H1 (cell line): ENCODE data around the gene KLHDC7B. TPM values are rescaled to one million over a fixed set of nuclear protein-coding genes. Genes with fewer than 3 reads are reported as not detected.
A peak's percentile ranks its signal among the peaks of the same experiment; 100 is the strongest.

Source experiments
- CTCF ChIA-PET: fragments of 300-600 bp; sonication (Branson Sonifier 250); formaldehyde crosslinking; loops from one replicate; lab custom pipeline; 2021; ENCODE audit not compliant: partially characterized antibody; lab: Charles Lee
- POLR2A ChIA-PET: fragments of 300-600 bp; sonication (Branson Sonifier 250); formaldehyde crosslinking; loops from one replicate; lab custom pipeline; 2021; ENCODE audit warnings: inconsistent platforms; ENCODE audit not compliant: partially characterized antibody; lab: Charles Lee
- DNase-seq, 2 experiments: peaks; one replicate each; pipeline versions ENCODE4 v3.0.0 to v3.0.0-alpha.2; 2010 to 2022; ENCODE audit warnings: low spot score in 2 of 2, low read depth in 1 of 2, mixed read lengths in 1 of 2
- FAIRE-seq: peaks from 2 replicates; lab custom pipeline; 2011; peaks lifted over from hg19 to GRCh38; lab: Jason Lieb, UNC
- H2AFZ ChIP-seq: 2 replicates; pipeline ENCODE4 v1.8.1; 2012; ENCODE audit warnings: low read length, inconsistent platforms
- H2AK5ac ChIP-seq: 2 replicates; pipeline ENCODE4 v1.6.1; 2013; ENCODE audit warnings: low read depth, low read length
- H2BK120ac ChIP-seq: replicated peaks from 2 replicates; pipeline ENCODE3; 2013; ENCODE audit warnings: low read depth, low read length, inconsistent platforms
- H2BK12ac ChIP-seq: 2 replicates; pipeline ENCODE4 v1.6.1; 2013; ENCODE audit warnings: low read depth, low read length
- H2BK15ac ChIP-seq: 2 replicates; pipeline ENCODE4 v1.6.1; 2013; ENCODE audit warnings: low read length
- H2BK20ac ChIP-seq: 2 replicates; pipeline ENCODE4 v1.6.1; 2013; ENCODE audit warnings: low read length
- H2BK5ac ChIP-seq: 2 replicates; pipeline ENCODE4 v1.6.1; 2013; ENCODE audit warnings: low read depth, low read length
- H3K14ac ChIP-seq: 2 replicates; pipeline ENCODE4 v1.6.1; 2013; ENCODE audit warnings: inconsistent platforms; ENCODE audit not compliant: insufficient read length
- H3K18ac ChIP-seq: 2 replicates; pipeline ENCODE4 v1.6.1; 2013; ENCODE audit warnings: low read length; ENCODE audit errors: extremely low read depth
- H3K23ac ChIP-seq: 2 replicates; pipeline ENCODE4 v1.6.1; 2013; ENCODE audit warnings: inconsistent platforms; ENCODE audit not compliant: insufficient read length
- H3K23me2 ChIP-seq: 2 replicates; pipeline ENCODE4 v1.6.1; 2013; ENCODE audit warnings: low read depth, low read length
- H3K27ac ChIP-seq: 2 replicates; pipeline ENCODE4 v1.6.1; 2011; ENCODE audit warnings: low read depth, low read length, inconsistent platforms
- H3K27me3 ChIP-seq, 4 experiments: replicated peaks in 1 of 4; 1 replicate in 1 of 4; 2 replicates in 3 of 4; pipeline versions ENCODE4 v1.6.1 to v1.8.1; 2011 to 2013; ENCODE audit warnings: low read length in 3 of 4, mild to moderate bottlenecking in 3 of 4, inconsistent platforms in 2 of 4, mixed read lengths in 2 of 4, moderate library complexity in 1 of 4; ENCODE audit not compliant: control insufficient read depth in 3 of 4, insufficient read depth in 3 of 4; ENCODE audit errors: extremely low read depth in 1 of 4
- H3K36me3 ChIP-seq, 4 experiments: 2 replicates each; pipeline versions ENCODE4 v1.6.1 to v1.8.1; 2011 to 2013; ENCODE audit warnings: mild to moderate bottlenecking in 4 of 4, low read length in 3 of 4, moderate library complexity in 2 of 4, control low read depth in 1 of 4, inconsistent platforms in 1 of 4; ENCODE audit not compliant: insufficient read depth in 4 of 4, control insufficient read depth in 2 of 4
- H3K4ac ChIP-seq: replicated peaks from 2 replicates; pipeline ENCODE3; 2013; ENCODE audit warnings: low read length, low read depth, mixed read lengths, inconsistent platforms; ENCODE audit not compliant: insufficient read length
- H3K4me1 ChIP-seq, 4 experiments: replicated peaks in 1 of 4; 1 replicate in 1 of 4; 2 replicates in 3 of 4; pipeline versions ENCODE4 v1.6.1 to v1.8.1; 2011 to 2013; ENCODE audit warnings: low read length in 3 of 4, inconsistent platforms in 2 of 4, mixed read lengths in 1 of 4; ENCODE audit not compliant: insufficient read depth in 4 of 4, control insufficient read depth in 3 of 4
- H3K4me2 ChIP-seq, 2 experiments: 2 replicates each; pipeline versions ENCODE4 v1.6.1 to v1.8.1; 2011 to 2013; ENCODE audit warnings: low read depth in 2 of 2, low read length in 2 of 2, control low read depth in 1 of 2, inconsistent platforms in 1 of 2, mild to moderate bottlenecking in 1 of 2; ENCODE audit not compliant: insufficient read depth in 1 of 2
- H3K4me3 ChIP-seq, 4 experiments: fragments of 200-600, 300-600 bp in 1 of 4; sonication (generic), shearing (Covaris generic), sonication (Bioruptor Twin) in 1 of 4; 2 replicates each; pipeline versions ENCODE4 v1.5.1 to v1.8.1; 2011 to 2016; ENCODE audit warnings: low read length in 4 of 4, low read depth in 3 of 4, control low read depth in 2 of 4, inconsistent platforms in 2 of 4, mild to moderate bottlenecking in 2 of 4, mixed read lengths in 1 of 4, moderate library complexity in 1 of 4; ENCODE audit not compliant: insufficient read depth in 2 of 4; ENCODE audit errors: extremely low read depth in 1 of 4
- H3K56ac ChIP-seq: replicated peaks from 2 replicates; pipeline ENCODE3; 2013; ENCODE audit warnings: low read depth, mild to moderate bottlenecking, mixed read lengths, low read length, inconsistent platforms; ENCODE audit not compliant: insufficient read length
- H3K79me1 ChIP-seq: 2 replicates; pipeline ENCODE4 v1.6.1; 2013; ENCODE audit warnings: low read depth, low read length, control low read depth
- H3K79me2 ChIP-seq, 2 experiments: 2 replicates each; pipeline versions ENCODE4 v1.6.1 to v1.8.1; 2012 to 2013; ENCODE audit warnings: low read length in 2 of 2, mild to moderate bottlenecking in 2 of 2, inconsistent platforms in 1 of 2; ENCODE audit not compliant: insufficient read depth in 2 of 2, control insufficient read depth in 1 of 2
- H3K9ac ChIP-seq, 4 experiments: replicated peaks in 1 of 4; 1 replicate in 1 of 4; 2 replicates in 3 of 4; pipeline versions ENCODE4 v1.6.1 to v1.8.1; 2011 to 2013; ENCODE audit warnings: low read depth in 3 of 4, low read length in 3 of 4, control low read depth in 2 of 4, mild to moderate bottlenecking in 2 of 4, moderate library complexity in 2 of 4, inconsistent platforms in 1 of 4; ENCODE audit errors: extremely low read depth in 1 of 4
- H3K9me3 ChIP-seq, 2 experiments: 2 replicates each; pipeline versions ENCODE4 v1.6.1 to v1.8.1; 2012 to 2013; ENCODE audit warnings: mild to moderate bottlenecking in 2 of 2, moderate library complexity in 2 of 2, control low read depth in 1 of 2, inconsistent platforms in 1 of 2, low read depth in 1 of 2, low read length in 1 of 2, mixed read lengths in 1 of 2; ENCODE audit not compliant: insufficient read depth in 2 of 2
- H4K20me1 ChIP-seq, 2 experiments: replicated peaks in 1 of 2; 2 replicates each; pipeline versions ENCODE3 to v1.8.1; 2011 to 2013; ENCODE audit warnings: inconsistent platforms in 2 of 2, low read length in 2 of 2, mild to moderate bottlenecking in 1 of 2; ENCODE audit not compliant: insufficient read depth in 2 of 2, control insufficient read depth in 1 of 2
- H4K5ac ChIP-seq: 2 replicates; pipeline ENCODE4 v1.6.1; 2013; ENCODE audit warnings: low read length, low read depth, mixed read lengths, inconsistent platforms; ENCODE audit not compliant: insufficient read length
- H4K8ac ChIP-seq: 2 replicates; pipeline ENCODE4 v1.8.0; 2013; ENCODE audit warnings: mild to moderate bottlenecking, moderate library complexity, low read length, inconsistent platforms; ENCODE audit not compliant: insufficient read depth; ENCODE audit errors: extremely low read depth
- H4K91ac ChIP-seq: replicated peaks from 2 replicates; pipeline ENCODE3; 2013; ENCODE audit warnings: low read length, mixed read lengths, inconsistent platforms; ENCODE audit not compliant: insufficient read length
- EZH2 ChIP-seq: fragments of 200-600 bp; sonication (generic); IDR thresholded peaks from 2 replicates; pipeline ENCODE4 v1.7.1; 2012; ENCODE audit warnings: low read depth, mild to moderate bottlenecking, moderate library complexity, low read length, inconsistent platforms; ENCODE audit not compliant: severe bottlenecking
- KDM4A ChIP-seq: IDR thresholded peaks from one replicate; pipeline ENCODE4 v1.7.1; 2012; ENCODE audit warnings: low read depth, mild to moderate bottlenecking, moderate library complexity, low read length, inconsistent platforms; ENCODE audit not compliant: severe bottlenecking
- RNF2 ChIP-seq: fragments of 200-900, 300-1000 bp; sonication (generic); IDR thresholded peaks from 2 replicates; pipeline ENCODE4 v1.7.1; 2016; ENCODE audit warnings: borderline replicate concordance, low read depth, mild to moderate bottlenecking, antibody characterized with exemption, low read length; ENCODE audit not compliant: poor library complexity, severe bottlenecking; ENCODE audit errors: missing control alignments
- SUZ12 ChIP-seq: fragments of 200-600 bp; sonication (generic); IDR thresholded peaks from 2 replicates; pipeline ENCODE4 v1.6.1; 2012; ENCODE audit warnings: mild to moderate bottlenecking, inconsistent platforms, low read length, moderate library complexity, mixed read lengths
- TAF1 ChIP-seq: IDR thresholded peaks from 2 replicates; pipeline ENCODE4 v1.6.1; 2011; ENCODE audit warnings: mild to moderate bottlenecking, low read depth, low read length
- WGBS, 2 experiments: shearing (Covaris generic) in 1 of 2; methylation state at CpG; one replicate each; pipeline versions ENCODE4 v1.1.6 to v1.1.7; 2013 to 2015; ENCODE audit warnings: low lambda C conversion rate in 2 of 2, mixed read lengths in 2 of 2, inconsistent platforms in 1 of 2, low coverage in 1 of 2, missing lambda C conversion rate in 1 of 2; ENCODE audit not compliant: insufficient replicate concordance in 2 of 2, insufficient coverage in 1 of 2, insufficient read length in 1 of 2; ENCODE audit errors: extremely low coverage in 1 of 2, missing lambda C conversion rate in 1 of 2; 5-methylcytosine and 5-hydroxymethylcytosine counted together
- polyA plus RNA-seq, 7 experiments: library from polyadenylated mRNA; depleted of rRNA in 3 of 7; stranded (reverse) in 5 of 7; unstranded in 2 of 7; fragments of >200 nt in 5 of 7; fragments of 200-250 nt in 2 of 7; gene quantifications; 1 replicate in 5 of 7; 2 replicates in 1 of 7; 4 replicates in 1 of 7; pipeline versions ENCODE4 v1.2.1 to v1.2.3, GENCODE V29; 2011 to 2013; ENCODE audit warnings: missing spikeins in 2 of 7, mixed read lengths in 2 of 7
- total RNA-seq: library from RNA; stranded (reverse); fragmentation: NEBNext Ultra II Directional; extraction: Animal tissue kit (Norgen Biotek cat#: 25700); gene quantifications from 2 replicates; pipeline ENCODE4 v1.2.1, GENCODE V29; 2021

KLHDC7B gene
- total and polyA plus RNA-seq, 2 of the 8 experiments (the other 6 are each of a cell fraction or from before 2014, with no cell fraction given) = not detected

DNA sequence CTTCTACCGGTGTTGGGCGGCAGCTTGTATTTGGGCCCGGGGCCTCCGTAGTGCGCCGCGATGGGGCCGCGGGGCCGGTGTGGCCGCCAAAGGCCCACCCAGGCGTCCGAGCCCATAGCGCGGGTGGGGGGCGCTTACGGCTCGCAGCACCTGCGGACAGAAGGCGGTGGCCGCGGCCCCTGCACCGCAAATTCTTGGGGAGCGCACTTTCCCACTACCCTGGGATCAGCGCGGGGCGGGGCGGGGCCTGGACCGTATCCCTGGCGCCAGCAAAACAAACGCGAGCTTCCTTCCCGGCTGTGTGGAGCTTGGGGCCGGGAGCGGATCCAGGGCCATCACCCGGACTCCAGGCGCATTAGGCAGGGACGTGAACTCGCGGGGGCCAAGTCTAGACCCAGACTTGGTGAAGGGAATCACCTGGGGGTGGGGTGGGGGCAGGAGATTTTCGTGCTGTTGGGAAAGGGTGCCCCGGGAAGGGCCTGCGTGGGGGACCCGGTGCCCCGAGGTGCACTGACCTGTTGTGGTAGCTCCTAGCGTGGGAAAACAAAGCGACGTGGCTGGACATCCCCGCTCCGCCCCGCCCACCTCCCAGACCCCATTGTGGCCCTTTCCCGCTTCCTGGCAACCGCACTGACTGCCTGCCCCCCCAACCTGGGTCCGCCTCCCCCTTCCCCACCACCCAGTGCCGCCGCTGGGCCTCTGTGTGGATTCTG lies 13.6 kb upstream of the KLHDC7B start:
- H3K56ac ChIP-seq = no peak overlapping the region
- H3K14ac ChIP-seq = no peak overlapping the region
- peaks cover 43 to 65% (median 58%) of the 10 kb centered on the region in 4 experiments for H3K27me3 ChIP-seq
- H3K18ac ChIP-seq = no peak overlapping the region; the same call in 1 of the 2 replicates
- H3K27ac ChIP-seq = no peak overlapping the region
- peaks cover 0 to 18% (median 7%) of the 10 kb centered on the region in 4 experiments; a peak in 5 of 7 replicates for H3K4me1 ChIP-seq
- H4K20me1 ChIP-seq = peaks cover 5 to 14% of the 10 kb centered on the region in 2 experiments
- FAIRE-seq (no peak), DNase-seq (peak in 1 of 2 experiments; percentile 77)
- H2BK15ac ChIP-seq = no peak overlapping the region
- H3K23ac ChIP-seq = no peak overlapping the region
- H3K9me3 ChIP-seq = no peaks in the 10 kb centered on the region
- POLR2A ChIA-PET = interaction anchor here (0.7 kb wide), 1 partner anchor 19 kb away, joined by 3 read pairs; no protein-coding TSS in a partner anchor
- H3K36me3 ChIP-seq = no peaks in the 10 kb centered on the region
- H3K79me2 ChIP-seq = no peaks in the 10 kb centered on the region
- no peak overlapping the region for H2BK20ac ChIP-seq
- no peak overlapping the region for H2BK5ac ChIP-seq
- 4% methylated on average over 41 of the region's 56 CpGs; no CpG with 5 or more reads in 1 of the 2 experiments for WGBS, 2 experiments
- H2AFZ ChIP-seq = no peak overlapping the region; the same call in 1 of the 2 replicates
- H2BK120ac ChIP-seq = no peak overlapping the region
- 0 out of 7 replicates have a peak overlapping the region, but pooled peaks of 1 of the 4 experiments have one; percentile 35 for H3K9ac ChIP-seq
- H3K4ac ChIP-seq = no peak overlapping the region
- CTCF ChIA-PET = interaction anchor here (1.0 kb wide), 3 partner anchors 31 to 157 kb away, joined by 3 to 4 read pairs (median 3); partner anchors contain the start of gene SYCE3
- no peak overlapping the region for H2BK12ac ChIP-seq
- H4K91ac ChIP-seq = no peak overlapping the region
- H4K8ac ChIP-seq = no peak overlapping the region; the same call in 1 of the 2 replicates
- TF ChIP-seq EZH2 = peak; percentile 65
- peak; percentile 37 for TF ChIP-seq RNF2
- no peak for TF ChIP-seq TAF1
- peak; percentile 70 for TF ChIP-seq KDM4A
- TF ChIP-seq SUZ12 = peak; percentile 32
- no peak overlapping the region for H4K5ac ChIP-seq
- peak overlapping the region; percentile 27 to 68 (median 48) for H3K4me3 ChIP-seq
- peak overlapping the region; percentile 51 to 92 for H3K4me2 ChIP-seq
- H3K79me1 ChIP-seq = no peaks in the 10 kb centered on the region
- H3K23me2 ChIP-seq = peaks cover 18% of the 10 kb centered on the region; the same call in 1 of the 2 replicates
- no peak overlapping the region for H2AK5ac ChIP-seq
